IMR-90 (cell line): ENCODE measurements around the gene BCL2. TPM values are rescaled to one million over a fixed set of nuclear protein-coding genes. Genes with fewer than 3 reads are reported as not detected.

Experiments used
- ATAC-seq: fragments of 200-7000 bp; cut with Tn5 transposase; 2 replicates; pipeline ENCODE4 v1.9.1; 2020; ENCODE audit warnings: low read depth, mild to moderate bottlenecking, moderate library complexity
- BruUV-seq: library from RNA; stranded (reverse); fragments of 400-500 nt; replicated peaks from 2 replicates; lab custom pipeline; 2021; lab: Mats Ljungman, UMichigan
- CTCF ChIA-PET: fragments of 300-600 bp; formaldehyde crosslinking; extraction: SDS; loops from one replicate; lab custom pipeline; 2021; ENCODE audit warnings: antibody characterized with exemption; lab: Yijun Ruan, JAX
- POLR2A ChIA-PET: fragments of 300-600 bp; sonication (Branson Sonifier 250); formaldehyde crosslinking; loops from one replicate; lab custom pipeline; 2022; ENCODE audit warnings: antibody characterized with exemption; ENCODE audit not compliant: unreplicated experiment; lab: Charles Lee
- DNase-seq: peaks from one replicate; pipeline ENCODE4 v3.0.0; 2013
- H2AFZ ChIP-seq: replicated peaks from 2 replicates; pipeline ENCODE3; 2013; ENCODE audit warnings: low read length, mild to moderate bottlenecking; ENCODE audit not compliant: poor library complexity
- H2AK5ac ChIP-seq: 2 replicates; pipeline ENCODE4 v1.6.1; 2013; ENCODE audit warnings: low read depth, low read length, inconsistent platforms
- H2AK9ac ChIP-seq: replicated peaks from 2 replicates; pipeline ENCODE3; 2013; ENCODE audit warnings: mild to moderate bottlenecking, low read depth, low read length, moderate library complexity; ENCODE audit not compliant: poor library complexity
- H2BK120ac ChIP-seq: 2 replicates; pipeline ENCODE4 v1.6.1; 2013; ENCODE audit warnings: low read depth, low read length, inconsistent platforms
- H2BK15ac ChIP-seq: 3 replicates; pipeline ENCODE4 v1.6.1; 2013; ENCODE audit warnings: low read depth, low read length, inconsistent platforms
- H2BK20ac ChIP-seq: 2 replicates; pipeline ENCODE4 v1.6.1; 2013; ENCODE audit warnings: low read depth, mild to moderate bottlenecking, inconsistent platforms, low read length, moderate library complexity
- H2BK5ac ChIP-seq: 2 replicates; pipeline ENCODE4 v1.6.1; 2013; ENCODE audit warnings: mild to moderate bottlenecking, low read depth, low read length, inconsistent platforms; ENCODE audit not compliant: poor library complexity, severe bottlenecking
- H3K14ac ChIP-seq: replicated peaks from 2 replicates; pipeline ENCODE4 v1.6.1; 2013; ENCODE audit warnings: low read depth, low read length, inconsistent platforms
- H3K18ac ChIP-seq: 2 replicates; pipeline ENCODE4 v1.6.1; 2013; ENCODE audit warnings: low read depth, low read length, control low read depth
- H3K23ac ChIP-seq: 2 replicates; pipeline ENCODE4 v1.6.1; 2013; ENCODE audit warnings: low read depth, low read length, inconsistent platforms
- H3K27ac ChIP-seq: 2 replicates; pipeline ENCODE4 v1.5.1; 2013; ENCODE audit warnings: mild to moderate bottlenecking, control low read depth, low read length; ENCODE audit not compliant: insufficient read depth
- H3K27me3 ChIP-seq: 2 replicates; pipeline ENCODE4 v1.6.1; 2013; ENCODE audit warnings: low read length; ENCODE audit not compliant: control insufficient read depth, insufficient read depth
- H3K36me3 ChIP-seq: 2 replicates; pipeline ENCODE4 v1.6.1; 2013; ENCODE audit warnings: low read length, mixed read lengths; ENCODE audit not compliant: control insufficient read depth, insufficient read depth
- H3K4ac ChIP-seq: 2 replicates; pipeline ENCODE4 v1.6.1; 2013; ENCODE audit warnings: low read depth, low read length, inconsistent platforms
- H3K4me1 ChIP-seq: 2 replicates; pipeline ENCODE4 v1.6.1; 2013; ENCODE audit warnings: low read length, mixed read lengths; ENCODE audit not compliant: control insufficient read depth, insufficient read depth
- H3K4me2 ChIP-seq: 2 replicates; pipeline ENCODE4 v1.6.1; 2013; ENCODE audit warnings: low read depth, mild to moderate bottlenecking, control low read depth, low read length, moderate library complexity
- H3K4me3 ChIP-seq: 2 replicates; pipeline ENCODE4 v1.5.1; 2013; ENCODE audit warnings: low read depth, mild to moderate bottlenecking, control low read depth, low read length, moderate library complexity; ENCODE audit not compliant: insufficient read depth
- H3K56ac ChIP-seq: 2 replicates; pipeline ENCODE4 v1.6.1; 2013; ENCODE audit warnings: low read length, inconsistent platforms; ENCODE audit not compliant: insufficient read depth; ENCODE audit errors: extremely low read depth
- H3K79me1 ChIP-seq, 2 experiments: 2 replicates each; pipeline ENCODE4 v1.6.1; 2013; ENCODE audit warnings: low read length in 2 of 2, inconsistent platforms in 1 of 2, low read depth in 1 of 2
- H3K9ac ChIP-seq: 2 replicates; pipeline ENCODE4 v1.6.1; 2013; ENCODE audit warnings: low read depth, low read length, control low read depth
- H3K9me1 ChIP-seq: 2 replicates; pipeline ENCODE4 v1.6.1; 2013; ENCODE audit warnings: low read length, inconsistent platforms; ENCODE audit not compliant: insufficient read depth
- H3K9me3 ChIP-seq: 2 replicates; pipeline ENCODE4 v1.6.1; 2013; ENCODE audit warnings: low read length; ENCODE audit not compliant: control insufficient read depth, insufficient read depth
- H4K20me1 ChIP-seq: 2 replicates; pipeline ENCODE4 v1.6.1; 2013; ENCODE audit warnings: low read length, inconsistent platforms; ENCODE audit not compliant: insufficient read depth
- H4K5ac ChIP-seq: 2 replicates; pipeline ENCODE4 v1.6.1; 2013; ENCODE audit warnings: mild to moderate bottlenecking, low read depth, low read length, control low read depth
- H4K8ac ChIP-seq, 2 experiments: 2 replicates each; pipeline ENCODE4 v1.6.1; 2013; ENCODE audit warnings: low read depth in 2 of 2, low read length in 2 of 2, control low read depth in 1 of 2, inconsistent platforms in 1 of 2
- H4K91ac ChIP-seq: 2 replicates; pipeline ENCODE4 v1.6.1; 2013; ENCODE audit warnings: low read depth, low read length, inconsistent platforms; ENCODE audit not compliant: insufficient read depth
- FOS ChIP-seq: fragments of 150-350 bp; IDR thresholded peaks from 2 replicates; pipeline ENCODE4 v1.6.1; 2016; ENCODE audit warnings: low read depth, low read length
- MAFK ChIP-seq: IDR thresholded peaks from 2 replicates; pipeline ENCODE4 v1.6.1; 2012; ENCODE audit warnings: low read depth, low read length, improper control_type of control experiment
- MAZ ChIP-seq: IDR thresholded peaks from 2 replicates; pipeline ENCODE4 v1.6.1; 2012; ENCODE audit warnings: low read depth, mild to moderate bottlenecking, low read length, improper control_type of control experiment, moderate library complexity, borderline replicate concordance
- RFX5 ChIP-seq: IDR thresholded peaks from 2 replicates; pipeline ENCODE4 v1.8.0; 2012; ENCODE audit warnings: low read depth, mild to moderate bottlenecking, low read length, moderate library complexity
- WGBS, 2 experiments: methylation state at CpG; one replicate each; pipeline versions ENCODE4 v1.1.5 to v1.1.7; 2013; ENCODE audit warnings: missing lambda C conversion rate in 2 of 2; ENCODE audit not compliant: insufficient read length in 1 of 2; ENCODE audit errors: extremely low coverage in 2 of 2; 5-methylcytosine and 5-hydroxymethylcytosine counted together
- dilution Hi-C: fragments of 300-500 bp; cut with HindIII; formaldehyde crosslinking; loops from one replicate; pipeline ENCODE4 v1.14.3; 2018; ENCODE audit warnings: low sequenced_read_pairs; ENCODE audit not compliant: unreplicated experiment
- in situ Hi-C: fragments of 300-500 bp; cut with MboI; formaldehyde crosslinking; loops from 3 replicates; pipeline ENCODE4 v1.14.3; 2019; ENCODE audit warnings: low sequenced_read_pairs, inconsistent platforms, mixed read lengths
- intact Hi-C: fragments of 100-400 bp; cut with micrococcal nuclease; formaldehyde crosslinking; loops from 2 replicates; pipeline ENCODE4 v1.10.0; 2022
- polyA plus RNA-seq, 3 experiments: library from polyadenylated mRNA; depleted of rRNA; stranded (reverse); fragments of >200 nt; gene quantifications; 2 replicates each; pipeline ENCODE4 v1.2.3, GENCODE V29; 2012; ENCODE audit warnings: low replicate concordance in 1 of 3
- total RNA-seq: library from RNA; depleted of rRNA; stranded (reverse); fragments of >200 nt; gene quantifications from 2 replicates; pipeline ENCODE4 v1.2.3, GENCODE V29; 2012

The BCL2 gene
- total and polyA plus RNA-seq, 2 of the 4 experiments (the other 2 are of a cell fraction) = 0.24 to 0.54 TPM

DNA sequence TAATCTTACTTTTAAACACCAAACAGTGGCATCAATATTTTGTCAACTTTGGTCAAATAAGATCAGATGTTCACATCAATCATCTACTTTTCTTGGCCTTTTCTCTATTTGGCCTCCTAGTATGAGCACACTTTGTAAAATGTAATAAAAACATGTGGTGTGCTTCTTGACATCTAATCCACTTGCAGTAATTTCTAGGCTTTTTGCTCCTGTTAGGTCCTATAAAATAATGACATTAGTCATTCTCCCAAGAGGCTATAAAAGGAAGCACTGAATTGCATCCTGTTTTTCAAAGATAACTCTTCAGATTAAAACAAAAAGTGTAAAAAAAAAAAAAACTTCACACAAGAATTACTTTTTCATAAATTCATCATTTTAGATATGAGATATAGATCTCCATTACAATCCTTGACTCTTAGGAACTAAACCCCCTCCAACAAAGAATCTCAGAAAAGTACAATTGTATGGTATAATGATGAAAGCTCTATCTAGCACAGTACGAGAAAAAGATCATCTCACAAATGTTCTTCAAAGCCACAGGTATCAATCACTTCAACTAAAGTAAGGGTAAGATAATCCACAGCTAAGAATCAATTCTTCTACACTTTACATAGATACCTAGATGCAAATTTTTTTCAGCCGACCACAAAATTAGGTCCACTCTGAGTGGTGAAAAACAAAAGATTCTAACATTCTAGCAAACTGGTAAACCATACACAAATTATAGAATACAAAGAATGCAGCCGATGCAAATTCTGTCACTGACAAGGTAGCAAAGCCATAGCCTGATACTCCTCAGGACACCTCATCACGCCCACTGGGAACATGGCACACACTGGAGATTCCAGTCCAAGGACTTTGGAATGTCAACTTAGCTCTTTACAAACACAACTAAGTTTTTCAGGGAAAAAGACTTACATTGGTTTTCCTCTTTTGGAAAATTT is 2.7 kb downstream of the BCL2 start:
- Histone ChIP-seq H3K27me3 (peaks cover 18% of the 10 kb centered on the region), H3K23ac (no peak overlapping the region), H3K4me3 (no peak overlapping the region), H2BK120ac (no peak overlapping the region), H3K79me1 (peaks cover 0 to 4% of the 10 kb centered on the region in 2 experiments; a peak in 1 of 4 replicates), H2AK9ac (no peak overlapping the region), H4K8ac (no peak overlapping the region), H3K4ac (no peak overlapping the region), H3K27ac (no peak overlapping the region), H3K36me3 (no peaks in the 10 kb centered on the region), H4K5ac (no peak overlapping the region), H2AFZ (no peak overlapping the region), H3K9me3 (no peaks in the 10 kb centered on the region), H4K20me1 (no peaks in the 10 kb centered on the region), H2BK5ac (no peak overlapping the region), H3K14ac (no peak overlapping the region), H3K9ac (no peak overlapping the region), H3K4me1 (peaks cover 6% of the 10 kb centered on the region; the same call in 1 of the 2 replicates), H2AK5ac (no peak overlapping the region), H2BK20ac (no peak overlapping the region), H4K91ac (no peak overlapping the region), H3K18ac (no peak overlapping the region), H3K9me1 (no peaks in the 10 kb centered on the region), H3K4me2 (no peak overlapping the region), H2BK15ac (no peak overlapping the region), H3K56ac (no peak overlapping the region)
- no TSS peak for BruUV-seq
- dilution Hi-C loops = no loop called here
- CTCF ChIA-PET = no interaction called here
- POLR2A ChIA-PET = no interaction called here
- no peak for TF ChIP-seq FOS
- TF ChIP-seq MAFK = no peak
- TF ChIP-seq MAZ = no peak
- TF ChIP-seq RFX5 = no peak
- intact Hi-C loops = loop anchor here (1.0 to 5.0 kb wide), 2 partner anchors 26 to 80 kb away; no protein-coding TSS in a partner anchor
- DNase-seq = no peak
- no peak for ATAC-seq
- no CpG with 5 or more reads among the region's 4 CpGs for WGBS, 2 experiments
- in situ Hi-C loops = loop anchor here (5.0 kb wide), 1 partner anchor 185 kb away; no protein-coding TSS in a partner anchor
